Right ventricle myocardium superior (tissue), 1 donor: ENCODE results near the gene KCNQ1. TPM values are rescaled to one million over a fixed set of nuclear protein-coding genes. Genes with fewer than 3 reads are reported as not detected.

Experiments used
- ATAC-seq: fragments of 200-7000 bp; cut with Tn5 transposase; one replicate; pipeline ENCODE4 v1.9.1; 2020; ENCODE audit warnings: mild to moderate bottlenecking; ENCODE audit not compliant: poor library complexity
- DNase-seq: peaks from one replicate; pipeline ENCODE4 v3.0.0-alpha.2; 2020
- intact Hi-C: fragments of 100-400 bp; cut with DNase I; formaldehyde crosslinking; loops from one replicate; pipeline ENCODE4 v1.11.2; 2022
- total RNA-seq: library from RNA; stranded (reverse); fragmentation: NEBNext Ultra II Directional; extraction: Animal tissue kit (Norgen Biotek cat#: 25700); gene quantifications from one replicate; pipeline ENCODE4 v1.2.1, GENCODE V29; 2021
- donor health status: DM: no; HTN: yes; CAD: no; lungs with severe emphysema.

Gene KCNQ1
- total RNA-seq, 1 donor from 2014 or later = 33.4 TPM

DNA sequence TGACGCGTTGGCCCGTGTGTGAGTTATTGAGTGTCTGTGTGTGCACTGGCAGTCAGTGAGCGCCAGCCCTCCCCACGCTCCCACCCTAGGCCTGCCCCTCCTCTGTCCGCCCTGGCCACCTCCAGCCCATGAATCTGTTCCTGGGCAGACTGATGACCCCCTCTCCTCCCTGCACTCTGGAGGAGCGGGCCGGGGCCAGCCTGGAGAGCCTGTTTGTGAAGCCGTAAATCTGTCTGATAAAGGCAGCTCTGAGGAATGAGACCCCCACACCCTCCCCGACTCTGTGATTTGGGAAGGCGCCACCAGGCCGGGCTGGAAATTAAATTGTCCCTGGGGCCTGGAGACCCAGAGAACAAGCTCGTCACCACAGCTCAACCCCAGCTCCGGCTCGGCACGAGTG, 35.7 kb upstream of the KCNQ1 start:
- DNase-seq (no peak), ATAC-seq (no peak)
- intact Hi-C loops = no loop called here

- ATAC-seq = no peak
- DNase-seq = no peak
- intact Hi-C loops = no loop called here
Measured at GRCh38 chr11:2409611-2410468, 35.0 kb upstream of the KCNQ1 start.

GRCh38 chr11:2410616-2411015, 34.2 kb upstream of the KCNQ1 start:
- intact Hi-C loops = no loop called here
- ATAC-seq = no peak
- no peak for DNase-seq

GRCh38 chr11:2411446-2412305, 33.1 kb upstream of the KCNQ1 start:
- DNase-seq = no peak
- ATAC-seq = no peak
- intact Hi-C loops = no loop called here

GRCh38 chr11:2412323-2412722, 32.5 kb upstream of the KCNQ1 start:
- intact Hi-C loops = no loop called here
- no peak for DNase-seq
- no peak for ATAC-seq

GRCh38 chr11:2413742-2414579, 30.8 kb upstream of the KCNQ1 start:
- intact Hi-C loops = no loop called here
- no peak for DNase-seq
- no peak for ATAC-seq

DNA sequence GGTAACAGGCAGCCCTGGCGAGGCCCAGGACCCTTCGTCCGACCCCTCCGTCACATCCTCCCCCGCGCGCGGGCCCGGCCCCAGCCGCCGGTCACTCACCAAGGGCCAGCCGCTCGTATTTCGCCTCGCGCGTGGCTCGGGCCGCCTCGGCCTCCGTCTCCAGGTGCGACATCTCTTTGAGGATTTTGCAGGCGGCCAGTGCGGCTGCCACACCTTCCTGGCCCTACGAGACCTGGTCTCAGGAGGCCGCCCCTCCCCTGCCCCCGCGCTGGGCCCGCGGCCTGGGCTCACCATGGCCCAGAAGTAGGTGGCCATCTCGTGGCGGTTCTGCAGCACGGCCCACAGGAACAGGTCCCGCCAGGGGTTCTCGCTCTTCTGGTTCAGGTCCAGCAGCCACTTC, 30.2 kb upstream of the KCNQ1 start:
- intact Hi-C loops = no loop called here
- ATAC-seq (no peak), DNase-seq (no peak)

DNA sequence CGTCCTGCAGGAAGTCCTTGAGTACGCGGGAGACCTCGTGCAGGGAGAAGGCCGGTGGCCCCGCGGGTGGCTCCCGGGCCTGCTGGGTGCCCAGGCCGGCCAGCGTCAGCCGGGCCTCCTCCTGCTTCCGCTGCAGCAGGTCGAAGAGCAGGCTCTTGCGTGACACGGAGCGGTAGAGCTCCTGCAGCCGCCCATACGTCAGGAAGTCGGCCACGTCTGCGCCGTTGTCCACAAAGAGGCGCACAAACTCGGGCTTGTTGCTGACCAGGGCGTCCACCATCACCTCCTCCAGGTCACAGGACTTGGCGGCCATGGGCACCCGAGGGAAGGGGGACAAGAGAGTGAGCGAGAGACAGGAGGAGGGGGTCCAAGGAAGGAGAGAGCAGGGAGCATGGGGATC, 29.6 kb upstream of the KCNQ1 start:
- intact Hi-C loops = no loop called here
- no peak for ATAC-seq
- no peak for DNase-seq

DNA sequence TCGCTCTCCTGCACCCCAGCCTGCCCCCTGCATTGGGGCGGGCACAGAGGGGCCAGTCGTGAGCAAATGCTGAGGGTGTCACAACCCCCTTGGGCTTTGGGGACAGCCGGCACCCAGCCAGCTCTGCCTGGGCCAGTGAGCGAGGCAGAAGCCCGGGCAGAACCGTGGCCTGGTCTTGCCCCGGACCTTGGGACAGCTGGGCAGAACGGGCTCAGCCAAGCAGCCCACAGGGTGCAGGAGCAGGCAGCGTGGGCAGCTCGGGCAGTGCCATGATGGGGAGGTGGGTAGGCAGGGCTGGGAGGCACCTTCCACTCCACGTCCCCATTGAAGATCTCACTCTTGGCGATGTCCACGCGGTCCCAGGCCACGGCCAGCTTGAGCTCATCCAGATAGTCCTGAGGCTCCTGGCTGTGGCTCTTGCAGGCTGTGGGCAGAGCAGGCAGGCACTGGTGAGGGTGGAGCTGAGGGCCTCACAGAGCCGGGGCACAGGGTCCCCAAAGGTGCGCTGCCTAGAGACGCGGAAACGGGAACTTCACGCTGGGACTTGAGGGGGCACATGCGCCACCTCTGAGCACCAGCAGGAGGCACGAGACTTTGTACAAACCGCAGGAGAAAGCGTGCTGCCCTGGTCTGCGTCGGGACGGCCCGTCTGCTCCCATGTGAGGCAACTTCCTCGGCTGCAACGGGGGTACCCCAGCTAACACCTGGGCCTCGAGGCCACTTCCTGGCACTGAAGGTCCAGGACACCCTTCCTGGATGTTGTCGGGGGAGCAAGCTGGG, 29.0 kb upstream of the KCNQ1 start:
- no peak for ATAC-seq
- intact Hi-C loops = no loop called here
- no peak for DNase-seq

DNA sequence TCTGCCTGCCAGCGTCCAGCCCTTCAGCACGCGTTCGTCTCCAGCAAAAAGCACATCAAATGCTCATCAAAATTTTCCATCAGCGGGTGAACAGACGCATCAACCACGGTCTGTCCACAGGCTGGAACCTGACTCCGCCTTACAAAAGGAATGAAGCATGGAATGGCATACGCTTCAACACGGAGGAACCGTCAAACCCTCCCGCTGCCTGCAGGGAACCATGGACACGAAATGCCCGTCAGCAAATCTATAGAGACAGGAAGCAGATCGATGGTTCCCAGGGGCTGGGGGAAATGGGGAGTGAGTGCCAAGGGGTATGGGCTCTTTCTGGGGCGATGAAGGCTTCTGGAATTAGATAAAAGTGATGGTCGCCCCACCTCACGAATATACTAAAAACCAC, 28.0 kb upstream of the KCNQ1 start:
- ATAC-seq = no peak
- DNase-seq = peak; percentile 10
- intact Hi-C loops = no loop called here

- DNase-seq (peak; percentile 30), ATAC-seq (no peak)
- intact Hi-C loops = no loop called here
Measured at GRCh38 chr11:2417856-2418692, 26.7 kb upstream of the KCNQ1 start.

DNA sequence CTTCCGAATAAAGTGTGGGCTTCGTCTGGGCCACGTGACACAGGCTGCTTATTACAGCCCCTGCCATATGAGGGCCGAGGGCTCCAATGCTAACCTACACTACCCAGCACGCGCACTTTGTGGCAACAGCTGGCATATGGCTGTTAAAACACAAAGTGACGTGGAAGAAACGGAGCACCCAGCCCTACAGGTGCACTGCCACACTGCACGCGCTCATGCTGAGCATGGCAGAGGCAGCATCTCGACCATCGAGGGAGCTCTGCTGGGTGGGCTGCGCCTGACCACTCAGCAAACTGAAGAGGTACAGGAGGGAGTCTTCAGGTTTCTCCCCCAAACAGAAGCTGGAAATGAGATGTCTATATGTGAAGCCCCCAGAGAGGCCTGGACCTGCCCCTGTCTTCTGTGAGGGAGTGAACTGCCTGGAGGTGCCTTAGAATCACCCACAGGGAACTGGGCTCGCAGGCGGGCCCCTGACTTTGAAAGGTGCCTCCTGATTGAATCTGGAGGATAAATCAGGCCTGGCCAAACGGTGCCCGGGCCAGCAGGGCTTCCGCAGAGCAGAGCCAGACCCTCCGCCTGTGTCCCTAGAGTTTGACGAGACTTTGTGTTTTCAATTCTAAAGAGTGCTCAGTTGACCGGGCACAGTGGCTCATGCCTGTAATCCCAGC, 26.0 kb upstream of the KCNQ1 start:
- ATAC-seq (no peak), DNase-seq (peak; percentile 21)
- intact Hi-C loops = no loop called here

- intact Hi-C loops = loop anchor here (1.0 to 2.0 kb wide), 2 partner anchors 223 to 233 kb away; no protein-coding TSS in a partner anchor
- ATAC-seq (peak; percentile 88), DNase-seq (peak; percentile 88)
Measured at GRCh38 chr11:2419638-2420501, 24.9 kb upstream of the KCNQ1 start.

DNA sequence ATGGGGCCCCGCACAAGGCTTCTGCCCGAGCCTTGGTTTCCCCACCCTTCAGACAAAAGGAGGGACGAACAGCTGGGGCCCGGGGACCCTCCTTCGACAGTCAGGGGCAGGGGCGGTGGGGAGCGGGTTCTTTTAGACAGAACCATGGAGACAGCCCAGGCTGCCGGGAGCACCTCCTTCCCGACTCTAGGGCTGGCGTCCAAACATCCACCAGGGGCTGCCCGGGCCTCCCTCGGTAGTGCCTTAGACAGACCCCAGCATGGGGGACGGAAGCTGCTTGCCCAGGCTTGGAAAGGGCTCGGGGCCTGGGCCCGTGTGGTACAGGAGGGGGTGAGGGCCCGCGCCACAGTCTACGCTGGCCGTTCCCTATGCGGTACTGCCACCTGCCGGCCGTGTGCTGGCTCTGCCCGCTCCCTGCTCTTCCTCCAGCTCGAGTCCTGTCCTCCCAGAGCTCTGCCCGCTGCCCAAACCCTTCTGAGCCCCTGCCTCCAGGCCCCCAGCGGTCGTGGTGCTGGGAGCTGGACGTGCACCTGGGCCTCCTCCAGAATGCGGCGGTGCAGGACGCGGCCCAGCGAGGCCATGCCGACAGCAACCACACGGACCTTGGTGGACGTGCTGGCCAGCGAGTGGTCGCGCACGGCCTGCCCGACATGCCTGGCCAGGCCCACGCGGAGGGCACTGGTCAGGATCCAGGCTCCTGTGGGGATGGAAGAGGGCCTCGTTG, 24.1 kb upstream of the KCNQ1 start:
- DNase-seq = peak; percentile 83
- ATAC-seq = peak; percentile 97
- intact Hi-C loops = loop anchor here (1.0 to 2.0 kb wide), 3 partner anchors 115 to 234 kb away; no protein-coding TSS in a partner anchor
